Right lobe of liver (tissue), 6 donors: Measurements from ENCODE around the gene CDYL. TPM values are rescaled to one million over a fixed set of nuclear protein-coding genes. Genes with fewer than 3 reads are reported as not detected.
A peak's percentile ranks its signal among the peaks of the same experiment; 100 is the strongest.

ENCODE experiments used
- ATAC-seq, 4 donors: fragments of 200-7000 bp; cut with Tn5 transposase; one replicate each; pipeline ENCODE4 v1.9.1; 2020; ENCODE audit warnings: mild to moderate bottlenecking in 4 of 4, moderate library complexity in 4 of 4
- DNase-seq, 3 donors: peaks; one replicate each; pipeline ENCODE4 v3.0.0-alpha.2; 2020
- H3K27ac ChIP-seq, 3 donors: fragments of 200-600 bp; one replicate each; pipeline ENCODE4 v1.8.0; 2022
- H3K27me3 ChIP-seq, 2 donors: fragments of 200-600 bp; one replicate each; pipeline ENCODE4 v1.8.0; 2022
- H3K36me3 ChIP-seq, 4 donors: fragments of 200-600 bp; sonication (generic) in 1 of 4; one replicate each; pipeline versions ENCODE4 v1.5.1 to v1.8.0; 2017 to 2022; ENCODE audit warnings: control low read depth in 1 of 4
- H3K4me1 ChIP-seq, 4 donors: fragments of 200-600 bp; sonication (generic) in 1 of 4; one replicate each; pipeline versions ENCODE4 v1.5.1 to v1.8.0; 2017 to 2022; ENCODE audit warnings: control low read depth in 1 of 4
- H3K4me3 ChIP-seq, 3 donors: fragments of 200-600 bp; one replicate each; pipeline ENCODE4 v1.8.0; 2022
- H3K9me3 ChIP-seq, 4 donors: fragments of 200-600 bp; sonication (generic) in 1 of 4; one replicate each; pipeline versions ENCODE4 v1.5.1 to v1.8.0; 2017 to 2022; ENCODE audit warnings: control low read depth in 1 of 4
- POLR2A ChIP-seq: fragments of 450-650 bp; IDR thresholded peaks from one replicate; pipeline ENCODE4 v1.6.1; 2017; ENCODE audit warnings: antibody characterized with exemption, mild to moderate bottlenecking
- WGBS: methylation state at CpG from one replicate; pipeline ENCODE4 v1.1.6; 2018; ENCODE audit warnings: low coverage, low lambda C conversion rate; ENCODE audit not compliant: insufficient coverage; ENCODE audit errors: missing lambda C conversion rate; 5-methylcytosine and 5-hydroxymethylcytosine counted together
- intact Hi-C, 2 donors: fragments of 100-400 bp; cut with DNase I; formaldehyde crosslinking; loops; one replicate each; pipeline versions ENCODE4 v1.11.2 to v1.14.1; 2022
- total RNA-seq, 6 experiments: library from RNA; depleted of rRNA in 2 of 6; stranded (reverse); fragments of >200 nt in 2 of 6; fragmentation: NEBNext Ultra II Directional in 3 of 6; extraction: Animal tissue kit (Norgen Biotek cat#: 25700) in 3 of 6; gene quantifications; one replicate each; pipeline versions ENCODE4 v1.1.0 to v1.2.4, GENCODE V29; 2016 to 2023
- TF ChIP-seq, protein P1 (sequence below), 4 donors: fragments of 200-600 bp in 3 of 4; fragments of 450-650 bp in 1 of 4; IDR thresholded peaks; one replicate each; pipeline versions ENCODE4 v1.5.1 to v1.8.0; 2016 to 2022; ENCODE audit warnings: antibody characterized with exemption in 4 of 4, mild to moderate bottlenecking in 2 of 4
- donor health status: DM: no; HTN: yes; CAD: no.
- donor health status: DM: no; HTN: no; CAD: no.
- donor health status: DM: no; HTN: no; CAD: no.
- donor health status: DM: no; HTN: yes; CAD: no.
- donor health status: DM: no; HTN: yes; CAD: no.

The CDYL gene
- total RNA-seq, 6 experiments from 2014 or later = 5.0 to 16.1 (median 13.1) TPM

DNA sequence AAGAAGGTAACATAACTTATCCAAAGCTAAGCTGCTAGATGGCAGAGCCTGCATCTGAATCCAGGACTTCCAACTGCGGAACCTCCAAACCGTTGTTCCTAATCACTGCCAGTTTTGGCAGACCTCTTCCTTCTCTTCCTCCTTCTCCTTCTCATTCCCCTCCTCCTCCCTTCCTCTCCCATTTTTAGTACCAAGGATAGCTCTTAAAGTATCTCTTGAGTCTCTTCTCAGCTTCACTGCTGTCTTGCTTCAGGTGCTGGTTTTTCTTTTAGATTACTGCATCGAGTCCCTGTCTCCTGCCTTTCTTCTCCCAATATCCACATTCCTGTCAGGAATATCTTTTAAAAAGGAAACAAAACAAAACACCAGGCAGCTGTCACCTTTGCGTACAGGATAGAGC lies 77.1 kb downstream of the CDYL start:
- no peaks in the 10 kb centered on the region for H3K36me3 ChIP-seq
- no peak overlapping the region for H3K27ac ChIP-seq
- peaks cover 0 to 7% (median 0%) of the 10 kb centered on the region in 4 donors for H3K4me1 ChIP-seq
- intact Hi-C loops = no loop called here
- ATAC-seq (no peak), DNase-seq (no peak)
- no peak for TF ChIP-seq POLR2A
- H3K4me3 ChIP-seq = no peak overlapping the region
- 82% methylated on average over 4 of the region's 4 CpGs for WGBS
- H3K27me3 ChIP-seq = no peaks in the 10 kb centered on the region
- no peaks in the 10 kb centered on the region for H3K9me3 ChIP-seq

DNA sequence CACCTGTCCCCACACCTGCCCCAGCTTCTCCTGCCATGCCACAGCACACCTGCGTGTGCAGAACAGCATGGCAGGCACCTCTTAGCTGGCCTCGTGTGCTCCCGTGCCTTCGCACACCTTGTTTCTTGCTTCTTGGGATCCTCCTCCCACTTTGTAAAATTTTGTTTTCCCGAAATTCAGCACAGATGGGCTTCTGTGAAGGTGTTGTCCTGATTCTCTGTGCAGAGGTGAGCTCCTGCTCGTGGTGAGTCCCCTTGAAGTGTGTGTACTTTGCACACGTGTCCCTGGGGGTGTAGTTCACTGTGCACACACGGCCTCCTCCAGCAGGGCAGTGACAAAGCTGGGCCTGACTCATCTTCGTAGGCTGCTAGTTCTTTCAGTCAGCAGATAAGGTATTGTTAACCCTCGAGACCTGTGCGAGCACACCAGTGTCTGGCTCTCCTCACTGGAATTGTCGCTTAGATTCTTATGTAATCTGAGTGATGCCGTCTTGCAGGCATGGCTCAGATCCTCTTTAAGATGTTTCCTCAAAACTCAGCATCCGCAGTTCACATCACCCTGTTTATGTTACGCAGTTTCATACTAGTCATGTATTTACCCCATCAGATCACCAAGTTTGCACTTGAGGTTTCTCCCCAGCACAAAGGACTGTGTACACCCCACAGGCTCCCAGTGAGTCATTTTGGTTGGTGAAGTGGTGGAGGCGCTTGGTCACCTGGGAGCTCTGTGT lies 77.7 kb downstream of the CDYL start:
- ATAC-seq (peak in 1 of 4 donors; percentile 34), DNase-seq (no peak)
- 87% methylated on average over 14 of the region's 16 CpGs for WGBS
- no peaks in the 10 kb centered on the region for H3K27me3 ChIP-seq
- no peak overlapping the region for H3K4me3 ChIP-seq
- TF ChIP-seq, protein P1, sequence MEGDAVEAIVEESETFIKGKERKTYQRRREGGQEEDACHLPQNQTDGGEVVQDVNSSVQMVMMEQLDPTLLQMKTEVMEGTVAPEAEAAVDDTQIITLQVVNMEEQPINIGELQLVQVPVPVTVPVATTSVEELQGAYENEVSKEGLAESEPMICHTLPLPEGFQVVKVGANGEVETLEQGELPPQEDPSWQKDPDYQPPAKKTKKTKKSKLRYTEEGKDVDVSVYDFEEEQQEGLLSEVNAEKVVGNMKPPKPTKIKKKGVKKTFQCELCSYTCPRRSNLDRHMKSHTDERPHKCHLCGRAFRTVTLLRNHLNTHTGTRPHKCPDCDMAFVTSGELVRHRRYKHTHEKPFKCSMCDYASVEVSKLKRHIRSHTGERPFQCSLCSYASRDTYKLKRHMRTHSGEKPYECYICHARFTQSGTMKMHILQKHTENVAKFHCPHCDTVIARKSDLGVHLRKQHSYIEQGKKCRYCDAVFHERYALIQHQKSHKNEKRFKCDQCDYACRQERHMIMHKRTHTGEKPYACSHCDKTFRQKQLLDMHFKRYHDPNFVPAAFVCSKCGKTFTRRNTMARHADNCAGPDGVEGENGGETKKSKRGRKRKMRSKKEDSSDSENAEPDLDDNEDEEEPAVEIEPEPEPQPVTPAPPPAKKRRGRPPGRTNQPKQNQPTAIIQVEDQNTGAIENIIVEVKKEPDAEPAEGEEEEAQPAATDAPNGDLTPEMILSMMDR (IDR thresholded peaks at IDR 0.05) = no peak
- no peak for TF ChIP-seq POLR2A
- H3K4me1 ChIP-seq = peaks cover 0 to 1% (median 0%) of the 10 kb centered on the region in 4 donors
- H3K9me3 ChIP-seq = no peaks in the 10 kb centered on the region
- no peak overlapping the region for H3K27ac ChIP-seq
- intact Hi-C loops = no loop called here
- no peaks in the 10 kb centered on the region for H3K36me3 ChIP-seq

DNA sequence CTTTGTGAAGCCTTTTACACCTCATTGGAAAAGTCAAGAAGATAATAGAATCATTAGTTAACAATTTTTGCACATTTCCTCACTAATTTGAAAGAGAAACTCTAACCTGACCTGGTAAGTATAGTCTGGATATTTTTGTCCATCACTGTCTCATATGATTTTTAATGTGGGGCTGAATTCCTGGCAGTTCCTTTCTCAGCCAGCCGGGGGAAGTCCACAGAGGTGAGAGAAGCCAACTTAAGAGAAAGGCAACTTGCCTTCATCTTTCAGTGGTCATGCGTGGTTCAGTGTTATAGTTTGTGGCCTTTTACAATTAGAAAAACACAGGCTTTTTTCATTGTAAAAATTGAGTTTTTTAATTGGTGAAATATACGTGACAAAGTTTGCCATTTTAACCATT lies 80.6 kb downstream of the CDYL start:
- H3K4me1 ChIP-seq = no peaks in the 10 kb centered on the region
- 88% methylated on average over 3 of the region's 3 CpGs for WGBS
- no peak for DNase-seq
- intact Hi-C loops = no loop called here
- no peak overlapping the region for H3K27ac ChIP-seq
- H3K4me3 ChIP-seq = no peak overlapping the region
- H3K9me3 ChIP-seq = no peaks in the 10 kb centered on the region
- no peaks in the 10 kb centered on the region for H3K27me3 ChIP-seq
- H3K36me3 ChIP-seq = no peaks in the 10 kb centered on the region
- TF ChIP-seq POLR2A = no peak
- TF ChIP-seq, protein P1 (IDR thresholded peaks at IDR 0.05) = no peak
- ATAC-seq = no peak

DNA sequence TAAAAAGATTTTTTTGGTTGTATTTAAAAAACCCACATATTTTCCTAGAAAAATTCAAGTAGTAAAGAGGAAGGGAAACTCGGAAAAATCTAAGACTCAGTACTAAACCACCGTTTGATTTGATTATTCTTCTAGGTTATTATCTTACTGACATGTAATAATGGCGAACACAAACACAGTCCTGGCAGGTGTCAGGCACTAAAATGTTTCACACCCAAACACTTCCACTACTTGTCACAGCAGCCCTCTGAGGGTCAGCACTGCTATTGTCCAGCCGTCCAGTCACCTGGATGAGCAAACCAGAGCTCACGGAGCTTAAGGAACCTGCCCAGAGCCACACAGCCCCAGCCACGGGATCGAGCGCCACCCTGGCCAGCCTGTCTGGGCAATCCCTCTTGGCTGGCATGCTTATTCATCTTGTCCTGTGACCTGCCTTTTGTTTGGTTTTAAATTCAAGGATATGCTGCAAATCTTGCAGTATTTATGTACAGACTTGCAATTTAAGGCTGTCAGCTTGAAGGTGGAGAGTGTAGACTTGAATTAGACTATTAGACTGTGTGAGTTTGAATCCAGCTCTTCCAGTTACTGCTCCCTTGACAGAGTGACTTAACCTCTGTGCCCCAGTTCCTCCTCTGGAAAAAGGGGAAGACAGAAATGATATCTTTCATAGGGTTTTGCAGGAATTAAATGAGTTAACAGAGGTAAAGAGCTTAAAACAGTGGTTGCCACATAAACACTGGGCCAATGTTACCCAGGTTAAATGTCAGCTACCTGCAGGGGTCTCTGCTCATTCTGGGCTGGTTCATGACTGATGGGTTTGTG lies 82.2 kb downstream of the CDYL start:
- 94% methylated on average over 8 of the region's 8 CpGs for WGBS
- no peaks in the 10 kb centered on the region for H3K4me1 ChIP-seq
- H3K9me3 ChIP-seq = no peaks in the 10 kb centered on the region
- H3K36me3 ChIP-seq = no peaks in the 10 kb centered on the region
- TF ChIP-seq, protein P1 (IDR thresholded peaks at IDR 0.05) = no peak
- TF ChIP-seq POLR2A = no peak
- intact Hi-C loops = no loop called here
- H3K27me3 ChIP-seq = no peaks in the 10 kb centered on the region
- DNase-seq = no peak
- peak in 1 of 4 donors; percentile 9 for ATAC-seq
- H3K4me3 ChIP-seq = no peak overlapping the region
- no peak overlapping the region for H3K27ac ChIP-seq

DNA sequence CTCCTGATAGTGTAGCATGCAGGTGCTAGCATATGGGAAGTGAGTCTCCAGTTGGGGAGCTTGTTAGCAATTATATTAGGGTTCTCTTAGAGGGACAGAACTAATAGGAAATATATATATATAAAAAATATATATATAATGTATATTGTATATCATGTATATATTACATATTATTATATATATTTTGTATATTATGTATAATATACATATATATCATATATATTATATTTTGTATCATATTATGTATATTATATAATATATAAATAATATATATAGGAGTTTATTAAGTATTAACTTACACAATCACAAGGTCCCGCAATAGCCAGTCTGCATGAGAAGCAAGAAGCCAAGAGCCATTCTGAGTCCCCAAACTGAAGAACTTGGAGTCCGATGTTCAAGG lies 84.2 kb downstream of the CDYL start:
- 100% methylated on average over 2 of the region's 2 CpGs for WGBS
- intact Hi-C loops = no loop called here
- DNase-seq = no peak

More for the DNA sequence above, 84.2 kb downstream of the CDYL start:
- Histone ChIP-seq H3K27me3 (no peaks in the 10 kb centered on the region), H3K4me1 (no peaks in the 10 kb centered on the region), H3K27ac (no peak overlapping the region), H3K36me3 (no peaks in the 10 kb centered on the region), H3K4me3 (no peak overlapping the region), H3K9me3 (no peaks in the 10 kb centered on the region)
- TF ChIP-seq, protein P1 (IDR thresholded peaks at IDR 0.05) = no peak
- TF ChIP-seq POLR2A = no peak
- ATAC-seq = no peak
